Neural progenitor cell (in vitro differentiated cells): ENCODE data around the gene DLX5.

Experiments
- EZH2 ChIP-seq: fragments of 200-600 bp; sonication (generic); IDR thresholded peaks from 2 replicates; pipeline ENCODE4 v1.6.1; 2017; ENCODE audit warnings: antibody characterized with exemption, mild to moderate bottlenecking, moderate library complexity
- EZH2phosphoT487 ChIP-seq: fragments of 200-600 bp; sonication (generic); IDR thresholded peaks from 2 replicates; pipeline ENCODE4 v1.6.1; 2017; ENCODE audit warnings: antibody characterized with exemption
- TF ChIP-seq, protein P1 (sequence below): fragments of 200-600 bp; sonication (generic); IDR thresholded peaks from 2 replicates; pipeline ENCODE4 v1.5.1; 2017; ENCODE audit warnings: antibody characterized with exemption, mild to moderate bottlenecking

DNA sequence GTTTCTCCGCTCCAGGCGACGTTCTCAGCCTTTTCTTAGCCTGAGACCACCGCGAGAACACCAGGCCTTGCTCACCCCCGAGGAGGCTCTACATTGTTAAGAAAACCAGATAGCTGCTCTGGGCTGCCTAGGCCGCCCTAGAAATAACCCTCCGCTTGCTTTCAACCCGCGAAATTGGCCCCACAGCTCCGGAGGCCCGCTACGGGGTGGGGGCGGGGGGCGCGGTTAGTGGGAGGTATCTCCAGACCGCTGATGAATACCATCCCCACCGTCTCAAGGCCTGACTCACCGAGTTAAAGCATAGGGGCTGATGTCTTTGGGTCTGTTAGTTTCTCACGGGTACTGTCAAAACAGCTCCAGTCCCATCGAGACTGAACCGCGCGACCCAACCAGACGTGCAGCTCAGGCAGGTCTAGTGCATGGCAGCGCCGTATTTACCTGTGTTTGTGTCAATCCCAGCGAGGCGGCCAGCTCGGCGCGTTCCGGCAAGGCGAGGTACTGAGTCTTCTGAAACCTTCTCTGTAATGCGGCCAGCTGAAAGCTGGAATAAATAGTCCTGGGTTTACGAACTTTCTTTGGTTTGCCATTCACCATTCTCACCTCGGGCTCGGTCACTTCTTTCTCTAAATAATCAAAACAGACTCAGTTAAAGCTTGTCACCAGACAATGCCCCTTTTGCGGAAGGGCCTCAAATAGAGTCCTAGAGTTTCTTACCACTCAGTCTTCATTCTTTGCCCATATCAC lies 2.7 kb downstream of the DLX5 start:
- TF ChIP-seq, protein P1, sequence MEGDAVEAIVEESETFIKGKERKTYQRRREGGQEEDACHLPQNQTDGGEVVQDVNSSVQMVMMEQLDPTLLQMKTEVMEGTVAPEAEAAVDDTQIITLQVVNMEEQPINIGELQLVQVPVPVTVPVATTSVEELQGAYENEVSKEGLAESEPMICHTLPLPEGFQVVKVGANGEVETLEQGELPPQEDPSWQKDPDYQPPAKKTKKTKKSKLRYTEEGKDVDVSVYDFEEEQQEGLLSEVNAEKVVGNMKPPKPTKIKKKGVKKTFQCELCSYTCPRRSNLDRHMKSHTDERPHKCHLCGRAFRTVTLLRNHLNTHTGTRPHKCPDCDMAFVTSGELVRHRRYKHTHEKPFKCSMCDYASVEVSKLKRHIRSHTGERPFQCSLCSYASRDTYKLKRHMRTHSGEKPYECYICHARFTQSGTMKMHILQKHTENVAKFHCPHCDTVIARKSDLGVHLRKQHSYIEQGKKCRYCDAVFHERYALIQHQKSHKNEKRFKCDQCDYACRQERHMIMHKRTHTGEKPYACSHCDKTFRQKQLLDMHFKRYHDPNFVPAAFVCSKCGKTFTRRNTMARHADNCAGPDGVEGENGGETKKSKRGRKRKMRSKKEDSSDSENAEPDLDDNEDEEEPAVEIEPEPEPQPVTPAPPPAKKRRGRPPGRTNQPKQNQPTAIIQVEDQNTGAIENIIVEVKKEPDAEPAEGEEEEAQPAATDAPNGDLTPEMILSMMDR: no peak
- TF ChIP-seq EZH2 (no peak), EZH2phosphoT487 (no peak)
